Gastroesophageal sphincter (tissue), 3 donors: Measurements from ENCODE around the gene LSAMP.

ENCODE experiments used
- CTCF ChIP-seq, 4 experiments: fragments of 200-600 bp in 2 of 4; fragments of 450-650 bp in 2 of 4; sonication (generic) in 1 of 4; IDR thresholded peaks; one replicate each; pipeline ENCODE4 v1.5.1; 2017 to 2019; ENCODE audit warnings: antibody characterized with exemption in 4 of 4, mild to moderate bottlenecking in 2 of 4, moderate library complexity in 2 of 4
- POLR2A ChIP-seq, 2 donors: fragments of 450-650 bp; IDR thresholded peaks; one replicate each; pipeline ENCODE4 v1.6.1; 2017; ENCODE audit warnings: antibody characterized with exemption in 2 of 2, mild to moderate bottlenecking in 2 of 2, moderate library complexity in 1 of 2

GRCh38 chr3:115875460-115875859 is 569.8 kb downstream of the LSAMP start:
- TF ChIP-seq CTCF (IDR thresholded peaks at IDR 0.05) (no peak), POLR2A (IDR thresholded peaks at IDR 0.05) (no peak)
